Measurements from ENCODE around the gene MMP1. TPM values are rescaled to one million over a fixed set of nuclear protein-coding genes. Genes with fewer than 3 reads are reported as not detected.

Gene MMP1
- total RNA-seq, 1 experiment from 2014 or later = not detected

GRCh38 chr11:102760344-102761035 lies 37.5 kb downstream of the MMP1 start (continued):
- no peak for TF ChIP-seq ELF1 (IDR thresholded peaks at IDR 0.05; ENCODE audit: borderline replicate concordance, low read depth)

DNA sequence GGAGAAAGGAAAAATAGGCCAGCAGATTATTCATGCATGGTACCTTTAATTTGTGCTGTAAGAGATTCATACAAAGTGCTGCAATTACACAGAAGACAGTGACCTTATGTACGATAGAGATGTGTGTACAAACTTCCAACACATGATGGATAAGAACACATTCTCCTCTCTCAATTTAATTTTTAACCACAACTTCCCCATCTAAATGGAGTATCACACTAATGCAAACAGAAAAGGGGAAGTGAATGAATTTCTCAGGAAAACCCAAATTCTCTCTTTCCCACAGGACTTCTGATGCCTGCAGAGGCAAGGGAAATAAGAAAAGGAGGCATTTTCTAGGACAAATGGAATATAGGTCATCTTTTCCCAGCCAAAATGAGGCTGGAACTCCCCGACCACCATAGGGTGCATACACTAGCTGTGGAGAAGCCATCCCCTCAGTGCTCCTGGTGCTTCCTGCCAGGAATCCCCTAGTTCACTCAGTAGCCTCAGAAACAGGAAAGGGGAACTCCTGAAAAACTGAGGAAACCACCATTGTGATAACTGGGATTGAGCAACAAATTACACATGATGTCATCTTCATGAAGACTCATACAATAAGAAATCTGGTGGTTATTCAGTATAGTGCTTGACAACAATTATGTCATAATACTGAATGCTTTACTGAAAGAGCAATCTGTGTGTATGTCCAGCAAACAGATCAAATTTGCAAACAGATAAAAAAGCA lies 40.0 kb downstream of the MMP1 start:
- RAD21 ChIA-PET (ENCODE audit: low non-redundant PET in 1 of 2, low total read pairs in 2 of 2, uncharacterized antibody in 2 of 2, unreplicated experiment in 2 of 2) = no interaction called here

More for the DNA sequence above, 40.0 kb downstream of the MMP1 start:
- no peaks in the 10 kb centered on the region for H3K27me3 ChIP-seq (ENCODE audit: insufficient read depth, low read length)
- no peaks in the 10 kb centered on the region for H3K36me3 ChIP-seq (ENCODE audit: control insufficient read depth in 1 of 2, insufficient read depth in 2 of 2, low read length in 2 of 2)
- no peaks in the 10 kb centered on the region for H4K20me1 ChIP-seq (ENCODE audit: insufficient read depth)
- ChIA-PET CTCF (no interaction called here), POLR2A (no interaction called here)
- TF ChIP-seq FOSL1 (IDR thresholded peaks at IDR 0.05; ENCODE audit: low read depth) (no peak), SP1 (IDR thresholded peaks at IDR 0.05; ENCODE audit: low read depth) (no peak), JUND (IDR thresholded peaks at IDR 0.05) (no peak), RAD21 (IDR thresholded peaks at IDR 0.05; ENCODE audit: low read depth) (no peak), POLR2AphosphoS5 (IDR thresholded peaks at IDR 0.05; ENCODE audit: low read depth, low read length) (no peak), ZFX (IDR thresholded peaks at IDR 0.05) (no peak), TCF7L2 (IDR thresholded peaks at IDR 0.05; ENCODE audit: borderline replicate concordance, extremely low read depth, insufficient read depth, insufficient read length) (no peak), EGR1 (IDR thresholded peaks at IDR 0.05; ENCODE audit: low read depth) (no peak), SIN3A (IDR thresholded peaks at IDR 0.05; ENCODE audit: low read depth) (no peak), ELF1 (IDR thresholded peaks at IDR 0.05; ENCODE audit: borderline replicate concordance, low read depth) (no peak), REST (IDR thresholded peaks at IDR 0.05; ENCODE audit: low read depth) (no peak), CEBPB (IDR thresholded peaks at IDR 0.05; ENCODE audit: low read depth) (no peak), ATF3 (IDR thresholded peaks at IDR 0.05) (no peak), YY1 (IDR thresholded peaks at IDR 0.05; ENCODE audit: extremely low read depth, insufficient replicate concordance, low read depth, low read length) (no peak)
- TF ChIP-seq, protein P1, sequence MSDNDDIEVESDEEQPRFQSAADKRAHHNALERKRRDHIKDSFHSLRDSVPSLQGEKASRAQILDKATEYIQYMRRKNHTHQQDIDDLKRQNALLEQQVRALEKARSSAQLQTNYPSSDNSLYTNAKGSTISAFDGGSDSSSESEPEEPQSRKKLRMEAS (IDR thresholded peaks at IDR 0.05) = no peak
- no peaks in the 10 kb centered on the region for H3K79me2 ChIP-seq (ENCODE audit: insufficient read depth, low read length)
- no peak overlapping the region for H3K9ac ChIP-seq (ENCODE audit: low read length)
- no peaks in the 10 kb centered on the region for H3K9me2 ChIP-seq (ENCODE audit: insufficient read depth)
- no peak overlapping the region for H3K4me3 ChIP-seq (replicated peaks in 1 of 2; ENCODE audit: low read depth in 1 of 2, low read length in 2 of 2)
- H3K27ac ChIP-seq (ENCODE audit: low read depth, low read length) = no peak overlapping the region
- intact Hi-C loops (cut with micrococcal nuclease) = loop anchor here (5.0 kb wide), 1 partner anchor 1464 kb away; no protein-coding TSS in a partner anchor
- H3K9me3 ChIP-seq (ENCODE audit: control insufficient read depth in 1 of 2, insufficient read depth in 1 of 2, low read depth in 1 of 2, low read length in 2 of 2) = no peaks in the 10 kb centered on the region
- ATAC-seq (no peak), DNase-seq (ENCODE audit: low read depth, low spot score) (no peak)
- no TSS peak for BruUV-seq (replicated peaks)
- H3K4me1 ChIP-seq (ENCODE audit: control insufficient read depth in 1 of 2, insufficient read depth in 2 of 2, low read length in 2 of 2) = peaks cover 0 to 3% of the 10 kb centered on the region in 2 experiments; a peak in 1 of 4 replicates
- no peak overlapping the region for H2AFZ ChIP-seq (ENCODE audit: low read depth, low read length, poor library complexity, severe bottlenecking)
- no peak overlapping the region for H3K4me2 ChIP-seq (ENCODE audit: low read length)
